Erythroblast (primary cell): ENCODE results near the gene DSC2.
"Not testable (repeated sequence)": the region's sequence is repeated elsewhere in the genome, so short reads cannot be mapped to it uniquely, and the experiment has no call there.

Source experiments
- DNase-seq, 2 experiments: peaks; one replicate each; lab custom pipeline; 2025; lab: John Stamatoyannopoulos, UW
- GATA1 ChIP-seq: IDR thresholded peaks from 2 replicates; pipeline ENCODE4 v1.6.1; 2011; ENCODE audit warnings: low read depth, mild to moderate bottlenecking, control low read depth, low read length, moderate library complexity
- POLR2A ChIP-seq: IDR thresholded peaks from 2 replicates; pipeline ENCODE4 v1.6.1; 2011; ENCODE audit warnings: mild to moderate bottlenecking, low read length

DSC2 gene

DNA sequence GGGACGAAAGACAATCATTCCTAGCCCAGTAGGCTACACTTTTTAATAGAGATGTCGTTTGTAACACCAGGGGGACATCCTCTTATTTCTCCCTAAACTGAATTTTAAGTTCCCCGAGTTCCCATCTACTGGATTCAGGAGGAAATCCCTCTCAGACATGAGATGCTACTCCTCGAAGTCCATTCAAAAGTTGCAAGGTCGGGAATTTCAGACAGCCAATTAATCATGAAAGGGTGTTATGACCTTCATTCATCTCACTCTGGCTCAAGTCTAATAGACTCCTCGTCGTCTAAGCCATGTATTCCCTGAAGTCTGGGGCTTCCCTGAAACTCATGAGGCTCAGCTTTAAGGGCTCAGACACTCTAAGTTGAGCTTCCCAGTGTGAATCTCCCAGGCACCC lies 58.5 kb downstream of the DSC2 start:
- DNase-seq = no peak
- TF ChIP-seq POLR2A = no peak
- no peak for TF ChIP-seq GATA1

DNA sequence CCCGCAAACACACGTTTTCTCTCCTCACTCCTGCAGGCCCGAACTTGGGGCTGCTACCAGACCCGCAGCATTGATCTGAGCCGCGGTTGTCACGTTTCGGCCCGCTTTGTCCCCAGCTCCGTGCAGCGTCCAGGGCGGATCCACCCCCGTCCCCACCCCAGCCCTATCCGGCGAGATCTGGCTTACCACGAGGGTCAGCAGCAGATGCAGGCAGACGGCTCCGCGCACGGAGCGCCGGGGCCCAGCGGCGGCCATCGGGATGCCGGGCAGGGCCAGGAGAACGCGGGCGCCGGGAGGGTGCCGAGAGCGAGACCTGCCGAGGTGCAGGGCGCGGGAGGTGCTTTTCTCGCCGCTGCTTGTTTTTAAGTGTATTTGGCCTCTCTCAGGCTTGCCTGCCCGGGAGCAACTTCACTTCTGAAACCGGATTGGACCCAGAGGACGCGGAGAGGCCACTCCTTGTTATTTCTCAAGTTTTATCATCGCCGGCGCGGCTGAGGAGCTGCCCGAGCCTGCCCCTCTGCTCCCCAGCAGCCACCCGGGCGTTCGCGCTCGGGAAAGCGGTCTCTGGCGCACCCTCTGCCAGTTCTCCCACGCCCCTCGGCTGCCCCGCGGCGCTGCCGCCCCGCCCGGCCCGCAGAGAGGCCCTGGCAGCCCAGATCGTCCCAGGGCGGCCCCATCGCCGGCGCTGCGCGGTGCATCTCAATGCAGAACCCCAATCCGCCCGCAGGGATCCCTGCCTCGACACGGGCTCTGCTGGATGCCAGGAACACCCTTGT lies 59.6 kb downstream of the DSC2 start, which contains the start of gene DSC3:
TSS of gene DSC3 (minus strand) at position 337 of the 776 bp plus-strand sequence. CDS start at position 255, 82 bp downstream.
- DNase-seq = no peak
- no peak for TF ChIP-seq GATA1
- no peak for TF ChIP-seq POLR2A

DNA sequence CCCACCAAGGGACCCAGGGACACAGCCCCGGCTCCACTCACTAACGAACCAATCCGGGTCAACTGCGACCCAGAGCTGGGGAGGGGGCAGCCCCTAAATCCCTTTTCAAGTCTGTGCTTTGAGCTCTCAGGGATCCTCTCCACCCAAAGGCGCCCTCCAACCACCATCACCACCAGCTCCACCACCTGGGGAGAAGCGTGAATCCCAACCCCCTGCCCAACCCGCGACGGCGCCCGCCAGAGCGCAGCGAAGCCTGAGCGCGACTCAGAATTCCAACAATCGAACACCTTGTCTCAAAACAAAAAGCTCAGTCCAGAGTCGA lies 60.2 kb downstream of the DSC2 start:
- TF ChIP-seq POLR2A = no peak
- DNase-seq = no peak

DNA sequence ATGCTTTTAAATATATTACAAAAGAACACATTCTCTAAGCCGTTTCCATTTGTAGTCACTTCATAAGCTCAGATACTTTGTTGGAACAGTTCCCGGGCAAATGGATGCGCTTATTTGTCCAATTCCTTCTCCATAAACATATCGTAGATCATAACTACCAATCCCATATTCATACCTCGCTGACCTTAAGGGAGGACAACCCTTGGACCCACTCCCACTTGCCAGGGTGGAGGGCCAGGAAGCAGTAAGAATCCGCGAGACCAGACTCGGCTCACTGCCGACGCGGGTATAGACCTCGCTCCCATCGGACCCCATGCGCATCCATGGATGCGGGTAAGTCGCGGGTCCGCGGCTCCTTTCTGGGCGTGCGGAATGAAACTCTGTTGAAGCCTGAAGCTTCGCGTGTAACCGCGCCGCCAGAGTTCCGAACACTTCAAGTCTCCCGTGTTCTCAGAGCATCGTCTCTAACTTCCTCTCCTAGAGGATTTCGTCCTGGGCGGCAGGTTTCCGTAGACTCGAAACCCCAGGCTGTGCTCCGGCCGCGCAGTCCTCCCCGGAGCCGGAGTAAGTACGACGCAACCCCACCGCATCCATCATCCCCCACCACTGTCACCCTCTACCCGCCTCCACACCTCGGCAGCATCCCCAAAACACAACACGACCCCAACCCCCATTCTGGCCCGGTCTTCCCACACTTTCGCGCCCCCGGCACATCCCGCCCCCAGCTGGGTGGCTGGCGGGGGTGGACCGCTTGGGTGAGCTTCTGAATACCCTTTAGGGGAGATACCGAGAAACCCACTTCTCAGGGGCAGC lies 60.7 kb downstream of the DSC2 start:
- no peak for DNase-seq
- TF ChIP-seq GATA1 (no peak), POLR2A (no peak)

- TF ChIP-seq POLR2A (no peak), GATA1 (no peak)
- DNase-seq = no peak
Observed at GRCh38 chr18:31040686-31041270, 61.4 kb downstream of the DSC2 start.

DNA sequence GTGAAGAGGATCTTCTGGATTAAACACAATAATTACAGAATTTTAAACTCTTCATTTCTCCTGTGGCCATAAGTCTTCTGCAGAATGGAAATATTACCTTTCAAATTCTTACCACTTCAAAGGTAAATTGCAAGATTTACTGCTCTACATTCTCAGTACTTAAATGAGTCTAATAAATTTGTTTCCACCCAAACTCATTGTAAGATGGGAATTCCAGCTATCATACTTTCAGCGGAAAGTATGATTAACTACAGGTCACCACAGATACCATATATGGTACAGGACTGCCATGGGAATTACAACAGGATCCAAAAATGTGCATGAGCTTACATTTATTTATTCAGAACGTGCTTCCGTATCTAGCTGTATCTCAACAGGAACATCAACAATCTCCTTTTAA lies 62.8 kb downstream of the DSC2 start:
- TF ChIP-seq GATA1 (no peak), POLR2A (no peak)
- DNase-seq = no peak

DNA sequence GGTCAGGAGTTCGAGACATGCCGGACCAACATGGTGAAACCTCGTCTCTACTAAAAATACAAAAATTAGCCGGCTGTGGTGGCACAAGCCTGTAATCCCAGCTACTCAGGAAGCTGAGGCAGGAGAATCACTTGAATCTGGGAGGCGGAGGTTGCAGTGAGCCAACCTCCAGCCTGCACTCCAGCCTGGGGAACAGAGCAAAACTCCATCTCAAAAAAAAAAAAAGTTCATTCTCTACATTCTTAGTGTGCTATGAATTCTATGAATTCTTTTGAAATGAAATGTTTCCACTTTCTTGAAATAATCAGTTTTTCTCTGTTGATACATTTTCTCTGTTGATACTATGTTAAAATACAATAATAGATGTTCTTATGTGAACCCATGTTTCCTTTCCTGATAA lies 64.5 kb downstream of the DSC2 start:
- DNase-seq = not testable (repeated sequence)

GRCh38 chr18:31034541-31034940 lies 67.7 kb downstream of the DSC2 start:
- no peak for DNase-seq
- no peak for TF ChIP-seq POLR2A
- TF ChIP-seq GATA1 = no peak

GRCh38 chr18:31030574-31031278 lies 71.5 kb downstream of the DSC2 start:
- TF ChIP-seq GATA1 (no peak), POLR2A (no peak)
- no peak for DNase-seq

- TF ChIP-seq POLR2A = no peak
- TF ChIP-seq GATA1 = no peak
Observed at GRCh38 chr18:31015715-31016434, 86.3 kb downstream of the DSC2 start.

DNA sequence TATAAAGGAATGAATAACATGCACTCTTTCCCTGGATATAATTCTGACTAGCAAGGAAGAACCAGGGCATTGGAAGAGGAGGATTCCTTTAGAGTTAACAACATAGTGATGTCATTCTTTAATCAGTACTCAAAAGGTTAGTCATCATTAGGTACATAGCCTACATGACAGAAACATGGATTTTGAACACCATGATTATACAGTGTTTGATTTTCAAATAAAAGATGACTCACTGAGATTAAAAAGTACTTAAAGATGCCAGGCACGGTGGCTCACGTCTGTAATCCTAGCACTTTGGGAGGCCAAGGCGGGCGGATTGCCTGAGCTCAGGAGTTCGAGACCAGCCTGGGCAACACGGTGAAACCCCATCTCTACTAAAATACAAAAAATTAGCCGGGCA lies 90.8 kb downstream of the DSC2 start:
- DNase-seq = not testable (repeated sequence)

More at GRCh38 chr18:31015715-31016434, 86.3 kb downstream of the DSC2 start:
- DNase-seq = no peak

DNA sequence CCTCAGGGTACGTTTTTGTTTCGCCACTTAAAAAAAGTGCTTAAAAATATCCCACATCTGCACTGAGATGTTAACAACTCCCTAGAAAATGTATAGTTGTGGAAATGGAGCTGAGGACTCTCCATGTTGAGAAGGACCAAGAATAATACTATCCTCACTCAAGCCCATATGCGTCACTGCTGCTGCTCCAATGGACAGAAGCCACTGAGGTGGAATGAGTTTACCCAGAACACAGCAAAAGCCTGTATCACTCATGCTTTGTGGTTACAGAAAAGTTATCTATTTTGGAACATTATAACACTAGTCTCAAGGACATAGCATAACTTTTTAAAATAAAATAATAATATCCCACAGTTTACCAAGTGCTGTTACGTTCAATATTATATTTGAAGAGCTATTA lies 91.6 kb downstream of the DSC2 start:
- no peak for DNase-seq
- TF ChIP-seq GATA1 (no peak), POLR2A (no peak)
